Measurements from ENCODE around the gene KMT2B. TPM values are rescaled to one million over a fixed set of nuclear protein-coding genes. Genes with fewer than 3 reads are reported as not detected.
"Not testable (repeated sequence)": the region's sequence is repeated elsewhere in the genome, so short reads cannot be mapped to it uniquely, and the experiment has no call there.

Gene KMT2B
- total RNA-seq, 1 donor from 2014 or later = 26.3 TPM

DNA sequence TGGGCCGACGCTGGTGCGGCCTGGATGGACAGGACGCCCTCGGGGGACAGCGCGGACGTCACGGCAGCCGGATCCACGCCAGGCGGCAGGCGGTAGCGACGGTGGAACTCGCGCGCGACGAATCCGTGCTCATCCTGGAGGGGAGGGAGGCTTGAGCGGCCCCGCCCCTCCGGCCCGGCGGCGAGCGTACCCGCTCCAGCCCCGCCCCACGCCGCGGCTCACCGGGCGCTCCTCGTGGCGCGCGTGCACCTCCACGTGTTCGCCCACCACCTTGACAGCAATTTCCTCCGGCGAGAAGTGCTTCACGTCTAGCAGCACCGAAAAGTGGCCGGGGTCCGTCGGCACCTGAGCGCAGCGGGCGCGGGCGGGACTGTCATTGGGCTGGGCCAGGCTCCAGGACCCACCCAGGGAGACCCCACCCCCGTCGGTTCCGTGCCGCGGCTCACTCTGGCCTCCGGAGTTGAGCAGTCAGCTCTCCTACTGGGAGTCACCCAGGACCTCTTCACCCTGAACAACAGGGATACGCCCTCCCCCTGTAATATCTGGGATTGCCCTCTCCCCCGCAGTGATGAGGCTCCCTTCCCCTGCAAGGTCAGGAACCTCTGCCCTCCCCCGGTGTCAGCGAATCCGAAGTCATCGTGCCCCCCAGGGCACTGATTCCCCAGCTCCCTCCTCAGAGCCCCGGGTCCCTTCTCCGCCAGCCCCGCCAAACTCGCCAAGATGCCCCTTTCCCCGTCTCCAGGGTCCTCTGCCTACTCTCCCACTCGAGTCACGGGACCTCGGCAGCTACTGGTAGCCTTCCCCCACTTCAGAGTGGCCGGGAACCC lies 38.0 kb downstream of the KMT2B start:
- DNase-seq (ENCODE audit: low read depth) = no peak

DNA sequence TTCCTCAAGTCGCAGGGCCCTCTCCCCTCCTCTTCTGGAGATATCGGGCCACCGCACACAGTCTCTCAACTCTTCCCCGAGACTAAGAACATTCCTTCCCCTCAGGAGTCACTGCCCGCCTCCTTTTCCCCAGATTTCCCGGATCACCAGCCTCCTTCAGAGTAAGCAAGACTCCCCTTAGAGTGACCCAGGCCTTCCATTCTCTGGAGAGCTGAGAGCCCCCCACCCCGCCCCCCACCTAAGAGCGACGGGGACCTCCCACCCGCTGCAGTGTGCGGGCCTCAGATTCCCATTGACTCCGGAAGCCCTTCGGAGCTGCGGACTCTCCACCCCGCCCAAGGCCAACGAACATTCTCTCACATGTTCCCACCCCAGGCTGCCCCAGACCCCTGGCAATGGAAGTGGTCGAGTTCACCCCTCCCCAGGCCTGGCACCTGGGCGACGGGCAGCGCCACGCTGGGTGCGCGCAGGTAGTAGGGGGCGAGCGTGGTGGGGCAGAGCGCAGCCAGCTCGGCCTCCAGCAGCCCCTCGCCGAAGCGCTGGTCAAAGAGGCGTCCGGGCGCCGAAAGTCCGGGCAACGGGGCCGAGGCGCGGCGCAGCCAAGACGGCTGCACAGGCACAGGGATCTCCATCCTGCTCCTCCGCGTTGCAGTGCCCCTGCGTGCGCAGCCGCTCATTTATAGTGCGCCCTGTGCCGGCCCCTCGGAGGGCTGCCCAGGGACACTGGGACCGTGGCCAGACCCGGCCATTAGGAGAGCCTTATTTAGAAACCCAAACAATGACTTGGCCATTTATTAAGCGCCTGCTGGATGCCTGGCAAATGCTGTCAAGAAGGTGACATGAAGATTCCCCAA lies 38.8 kb downstream of the KMT2B start, which contains the start of gene HSPB6:
HSPB6 (minus strand) TSS at position 653 of the 854 bp plus-strand sequence; CDS start at position 632, 21 bp downstream.
- no peak for DNase-seq (ENCODE audit: low read depth)

DNA sequence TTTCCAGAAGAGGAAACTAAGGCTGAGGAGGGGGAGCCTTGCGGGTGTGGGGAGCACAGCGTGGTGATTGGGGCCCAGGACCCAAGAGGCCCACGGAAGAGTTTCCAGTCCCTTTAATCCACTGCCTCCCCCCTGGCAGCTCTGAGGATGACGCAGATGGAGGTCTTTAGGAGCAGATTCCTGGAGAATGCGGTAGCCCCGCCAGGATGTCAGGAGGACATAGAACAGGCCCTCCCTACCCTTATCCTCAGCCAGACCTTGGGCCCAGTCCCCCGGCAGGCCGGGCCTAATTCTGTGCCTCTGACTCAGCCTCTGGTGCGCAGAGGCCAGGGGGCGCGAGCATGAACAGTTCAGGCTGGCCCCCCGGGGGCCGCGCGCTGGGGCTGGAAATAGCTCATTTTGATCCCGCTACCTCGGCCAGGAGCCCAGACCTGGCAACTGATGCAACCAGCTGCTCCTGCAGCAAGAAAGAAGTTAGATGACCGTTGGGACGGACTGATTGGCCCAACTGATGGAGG lies 39.5 kb downstream of the KMT2B start:
- DNase-seq (ENCODE audit: low read depth) = no peak

DNA sequence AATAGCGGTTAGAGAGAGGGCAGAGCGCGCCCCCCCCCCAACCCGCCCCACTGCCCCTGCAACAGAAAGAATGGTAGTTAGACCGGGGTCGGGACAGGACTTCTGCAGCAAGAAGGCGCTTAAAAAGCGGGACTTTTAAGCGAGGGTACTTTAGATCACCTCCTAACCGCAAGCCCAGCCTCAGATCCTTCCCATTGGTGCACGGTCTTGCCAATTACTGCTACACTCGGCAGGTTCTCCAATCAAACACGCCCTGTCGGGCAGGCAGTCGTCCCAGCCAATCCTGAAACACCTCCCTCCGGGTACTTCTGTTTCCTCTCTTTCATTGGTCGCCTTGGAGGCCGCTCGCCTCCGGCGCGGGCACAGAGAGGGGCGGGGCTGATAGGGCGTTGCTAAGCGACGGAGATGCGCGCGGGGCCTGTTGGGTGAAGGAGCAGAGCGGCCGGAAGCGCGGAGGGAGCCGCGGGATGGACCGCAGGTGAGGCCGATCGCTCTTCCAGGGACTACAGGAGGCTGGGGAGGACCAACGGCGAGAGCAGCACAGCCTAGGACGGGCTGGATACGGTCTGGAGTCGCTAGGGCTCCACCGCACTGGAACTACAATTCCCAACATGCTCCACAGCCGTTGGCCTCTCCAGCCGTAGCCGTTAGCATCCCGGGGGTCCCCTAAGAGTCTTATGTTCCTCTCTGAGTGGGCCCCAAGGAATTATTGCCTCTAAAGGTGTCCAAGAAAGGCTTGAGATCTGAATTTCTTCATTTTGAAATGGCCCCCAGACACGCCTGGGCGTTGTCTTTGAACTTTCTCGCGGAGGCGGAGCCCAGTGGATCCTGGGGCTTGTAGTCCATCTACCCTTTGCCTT lies 40.2 kb downstream of the KMT2B start, which contains the start of gene PROSER3:
PROSER3 (plus strand) TSS at position 428 of the 860 bp plus-strand sequence; CDS start at position 468, 40 bp downstream.
- peak; percentile 99 for DNase-seq (ENCODE audit: low read depth)

DNA sequence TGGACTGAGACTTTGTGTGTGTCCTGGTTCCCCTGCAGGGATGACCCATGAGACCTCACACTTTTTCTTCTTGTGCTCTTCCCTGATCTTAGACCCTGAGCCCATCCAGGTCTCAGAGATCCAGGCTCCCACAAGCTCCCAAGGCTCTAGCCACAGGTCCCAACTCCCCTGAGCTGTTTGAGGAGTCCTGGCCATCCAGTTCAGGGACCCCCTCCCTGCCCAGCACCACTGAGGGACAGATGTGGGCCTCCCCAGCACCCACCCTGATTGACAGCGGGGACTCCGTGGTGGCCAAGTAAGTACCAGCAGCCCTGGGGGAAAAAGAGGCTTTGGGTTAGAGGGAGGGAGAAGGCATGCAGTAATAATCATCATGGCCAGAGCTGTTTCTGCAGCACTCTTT lies 41.9 kb downstream of the KMT2B start:
- no peak for DNase-seq (ENCODE audit: low read depth)

DNA sequence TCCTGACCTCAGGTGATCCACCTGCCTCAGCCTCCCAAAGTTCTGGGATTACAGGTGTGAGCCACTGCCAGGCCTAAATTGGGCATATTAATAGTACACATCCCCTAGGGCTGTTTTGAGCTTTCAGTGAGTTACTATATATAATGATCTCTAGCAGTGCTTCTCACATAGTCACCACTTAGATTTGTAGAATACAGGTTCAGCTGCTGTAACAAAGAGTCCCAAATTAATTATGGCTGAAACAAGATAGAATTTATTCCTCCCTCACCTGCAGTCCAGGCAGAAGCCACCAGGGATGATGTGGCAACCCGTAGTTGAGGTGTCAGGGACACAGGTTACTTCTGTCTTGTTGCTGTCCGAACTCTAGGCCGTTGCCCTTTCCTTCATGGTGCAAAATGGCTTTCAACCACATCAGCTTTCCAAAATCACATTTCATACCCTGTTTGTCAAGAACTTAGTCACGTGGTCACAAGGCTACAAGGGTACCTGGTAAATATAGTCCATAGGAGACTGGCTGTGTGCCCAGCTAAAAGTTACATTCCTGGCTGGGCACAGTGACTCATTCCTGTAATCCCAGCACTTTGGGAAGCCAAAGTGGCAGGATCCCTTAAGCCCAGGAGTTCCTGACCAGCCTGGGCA lies 43.0 kb downstream of the KMT2B start:
- DNase-seq (ENCODE audit: low read depth) = peak; percentile 58

DNA sequence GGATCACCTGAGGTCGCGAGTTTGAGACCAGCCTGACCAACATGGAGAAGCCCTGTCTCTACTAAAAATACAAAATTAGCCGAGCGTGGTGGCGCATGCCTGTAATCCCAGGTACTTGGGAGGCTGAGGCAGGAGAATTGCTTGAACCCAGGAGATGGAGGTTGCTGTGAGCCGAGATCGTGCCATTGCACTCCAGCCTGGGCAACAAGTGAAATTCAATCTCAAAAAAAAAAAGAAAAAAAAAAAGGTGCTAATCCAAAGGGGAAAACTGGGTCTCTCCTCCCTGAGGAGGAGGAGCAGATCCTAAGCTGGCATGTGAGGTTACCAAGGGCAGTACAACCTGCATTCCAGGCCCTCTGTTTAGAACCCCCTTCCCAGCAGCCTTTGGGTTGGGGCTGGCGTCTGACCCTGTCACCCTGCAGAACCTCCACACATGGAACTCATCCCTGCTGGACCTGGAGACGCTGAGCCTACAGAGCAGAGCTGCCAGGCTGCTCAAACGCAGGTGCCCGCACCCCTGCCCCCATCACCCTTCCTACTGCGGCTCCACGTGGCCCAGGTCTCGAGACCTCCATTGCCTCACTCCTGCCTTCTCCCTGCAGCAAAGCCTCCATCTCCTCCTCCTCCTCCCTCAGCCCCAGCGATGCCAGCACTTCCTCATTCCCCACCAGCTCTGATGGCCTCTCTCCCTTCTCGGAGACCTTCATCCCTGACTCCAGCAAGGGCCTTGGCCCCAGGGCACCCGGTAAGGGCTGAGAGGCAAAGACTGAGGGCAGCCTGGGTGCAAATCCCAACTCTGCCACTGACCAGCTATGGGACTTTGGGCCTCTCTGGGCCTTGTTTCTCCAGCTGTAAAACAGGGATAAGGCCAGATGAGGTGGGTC lies 46.9 kb downstream of the KMT2B start:
- no peak for DNase-seq (ENCODE audit: low read depth)

DNA sequence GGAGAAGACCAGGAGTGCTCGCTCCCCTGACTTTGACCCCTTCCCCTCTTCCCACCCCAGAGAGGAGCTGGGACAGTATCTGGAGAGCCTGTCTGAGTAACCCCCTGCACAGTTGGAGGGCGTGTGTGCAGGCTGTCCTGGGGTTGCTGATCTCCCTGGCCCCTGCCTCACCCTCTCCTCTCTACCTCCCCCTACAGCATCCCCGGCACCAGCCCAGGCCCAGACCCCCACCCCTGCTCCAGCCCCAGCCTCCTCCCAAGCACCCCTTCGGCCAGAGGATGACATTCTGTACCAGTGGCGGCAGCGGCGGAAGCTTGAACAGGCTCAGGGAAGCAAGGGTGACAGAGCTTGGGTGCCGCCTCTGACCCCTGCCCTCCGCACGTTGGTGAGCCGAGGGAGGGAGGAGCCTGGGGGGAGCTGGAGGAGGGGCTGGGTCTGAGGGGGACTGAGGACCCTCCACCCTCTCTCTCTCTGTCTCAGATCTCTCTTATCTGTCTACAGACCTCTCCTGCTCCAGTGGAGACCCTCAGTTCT lies 48.8 kb downstream of the KMT2B start:
- DNase-seq (ENCODE audit: low read depth) = no peak

DNA sequence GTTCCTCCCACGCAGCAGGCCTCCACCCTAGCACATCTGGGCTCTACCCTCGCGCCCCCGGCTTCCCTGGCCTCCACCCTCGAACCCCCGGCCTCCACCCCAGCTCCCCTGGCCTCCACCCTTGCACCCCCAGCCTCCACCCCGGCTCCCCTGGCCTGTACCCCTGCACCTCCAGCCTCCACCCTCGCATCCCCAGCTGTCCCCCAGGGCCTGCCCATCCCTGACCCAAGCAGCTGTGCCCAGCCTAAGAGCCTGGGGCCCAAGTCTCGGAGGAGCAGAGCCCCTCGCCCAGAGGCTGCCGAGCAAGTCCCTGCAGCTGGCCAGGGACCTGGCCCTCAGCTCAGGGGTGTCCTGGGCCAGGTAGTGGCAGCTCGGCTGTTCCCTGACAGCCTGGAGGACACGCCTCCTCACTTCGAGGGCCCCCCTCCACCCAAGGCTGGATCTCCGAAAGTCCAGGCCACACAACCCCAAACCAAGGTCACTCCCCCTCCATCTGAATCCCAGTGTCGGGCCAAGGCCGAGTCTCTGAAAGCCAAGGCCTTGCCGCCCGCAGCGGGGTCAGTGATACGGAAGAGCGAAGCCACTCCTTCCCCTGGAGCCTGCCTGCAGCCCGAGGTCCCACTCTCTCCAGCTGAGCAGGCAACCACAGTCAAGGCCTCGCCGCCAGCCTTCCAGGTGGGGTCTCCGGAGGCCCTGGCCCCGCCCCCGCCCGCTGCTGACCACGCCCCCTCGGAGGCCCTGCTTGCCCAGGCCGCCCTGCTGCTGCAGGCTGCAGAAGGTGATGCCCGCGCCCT lies 49.7 kb downstream of the KMT2B start:
- DNase-seq (ENCODE audit: low read depth) = peak; percentile 42

DNA sequence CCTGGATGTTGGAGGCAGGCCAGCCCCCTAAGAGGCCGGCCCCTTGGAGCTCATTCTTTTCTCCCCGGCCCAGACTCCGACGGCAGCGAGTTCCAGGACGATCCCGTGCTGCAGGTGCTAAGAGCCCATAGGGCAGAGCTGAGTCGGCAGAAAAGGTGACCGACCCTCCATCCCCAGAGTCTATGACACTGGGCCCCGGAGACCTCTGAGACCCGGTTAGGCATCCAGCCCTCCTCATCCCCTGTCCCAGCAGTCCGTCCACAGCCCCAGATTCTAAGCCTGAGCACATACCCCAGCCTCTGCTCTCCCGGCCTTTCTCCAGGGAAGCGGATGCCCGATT lies 50.2 kb downstream of the KMT2B start:
- no peak for DNase-seq (ENCODE audit: low read depth)

DNA sequence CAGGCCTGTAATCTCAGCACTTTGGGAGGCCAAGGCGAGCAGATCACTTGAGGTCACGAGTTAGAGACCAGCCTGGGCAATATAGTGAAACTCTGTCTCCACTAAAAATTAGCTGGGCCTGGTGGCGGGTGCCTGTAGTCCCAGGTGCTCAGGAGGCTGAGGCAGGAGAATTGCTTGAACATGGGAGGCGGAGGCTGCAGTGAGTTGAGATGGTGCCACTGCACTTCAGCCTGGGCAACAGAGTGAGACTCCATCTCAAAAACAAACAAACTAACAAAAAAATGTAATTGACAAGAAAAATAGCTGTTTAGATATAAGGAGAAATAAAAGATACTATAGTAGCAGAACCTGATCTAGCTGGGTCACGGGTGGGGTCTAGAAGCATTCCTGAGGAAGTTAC lies 54.6 kb downstream of the KMT2B start:
- not testable (repeated sequence) for DNase-seq (ENCODE audit: low read depth)

DNA sequence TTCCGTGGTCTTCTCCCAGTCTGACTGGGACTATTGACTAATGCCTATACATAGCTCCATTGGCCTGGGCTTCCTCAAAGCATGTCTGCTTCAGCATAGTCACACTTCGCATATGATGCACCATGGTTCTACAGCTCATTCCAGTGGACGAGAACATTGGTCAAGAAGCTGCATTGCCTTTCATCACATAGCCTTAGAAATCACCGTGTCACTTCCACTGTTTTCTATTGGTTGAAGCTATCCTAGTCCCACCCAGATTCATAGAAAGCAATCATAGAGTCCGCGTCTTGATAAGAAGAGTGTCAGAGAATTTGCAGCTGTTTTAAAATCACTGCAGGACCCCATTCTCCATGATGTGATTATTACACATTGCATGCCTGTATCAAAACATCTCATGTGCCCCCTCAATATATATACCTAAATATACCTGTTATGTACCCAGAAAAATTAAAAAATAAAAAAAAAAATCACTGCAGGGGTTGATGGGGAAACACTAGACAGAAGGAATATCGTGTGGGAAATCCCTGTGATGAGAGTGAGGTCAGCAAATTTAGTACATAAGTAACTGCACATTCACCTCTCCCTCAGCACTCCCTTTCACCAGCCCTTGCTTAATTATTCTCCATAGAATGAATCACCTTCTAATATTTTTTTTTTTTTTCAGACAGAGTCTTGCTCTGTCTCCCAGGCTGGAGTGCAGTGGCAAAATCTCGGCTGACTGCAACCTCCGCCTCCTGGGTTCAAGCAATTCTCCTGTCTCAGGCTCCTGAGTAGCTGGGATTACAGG lies 55.4 kb downstream of the KMT2B start:
- DNase-seq (ENCODE audit: low read depth) = peak; percentile 92

DNA sequence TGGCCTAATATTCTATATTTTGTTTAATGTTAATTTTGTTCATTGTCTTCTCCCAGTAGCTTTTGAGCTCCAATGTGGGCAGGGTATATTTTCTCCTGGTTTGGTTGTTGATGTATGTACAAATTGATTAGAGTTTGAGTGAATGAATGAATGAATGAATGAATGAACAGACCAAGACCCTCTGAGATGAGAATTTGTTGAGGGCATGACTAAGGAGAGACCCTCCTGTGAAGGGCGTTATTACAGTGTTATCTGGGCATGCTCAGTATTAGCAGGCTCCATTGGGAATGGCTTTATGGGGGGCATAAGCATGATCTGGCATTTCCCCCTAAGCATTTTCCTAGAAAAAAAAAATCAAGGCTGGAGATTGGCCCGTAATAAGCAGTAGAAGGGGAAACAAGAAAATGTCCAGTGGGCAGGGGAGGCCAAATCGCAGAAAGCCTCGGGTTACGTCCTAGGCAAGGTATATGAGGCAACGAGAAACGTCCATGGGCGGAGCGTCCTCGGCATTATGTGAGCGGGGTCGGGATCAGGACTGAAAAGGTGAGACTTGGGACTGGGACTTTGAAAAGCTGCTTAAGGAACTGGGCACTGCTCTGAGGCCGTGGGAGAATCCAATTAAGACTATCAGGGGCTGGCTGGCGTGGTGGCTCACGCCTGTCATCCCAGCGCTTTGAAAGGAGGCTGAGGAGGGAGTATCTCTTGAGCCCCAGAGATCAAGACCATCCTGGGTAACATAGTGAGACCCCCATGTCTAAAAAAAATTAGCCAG lies 56.7 kb downstream of the KMT2B start:
- no peak for DNase-seq (ENCODE audit: low read depth)

DNA sequence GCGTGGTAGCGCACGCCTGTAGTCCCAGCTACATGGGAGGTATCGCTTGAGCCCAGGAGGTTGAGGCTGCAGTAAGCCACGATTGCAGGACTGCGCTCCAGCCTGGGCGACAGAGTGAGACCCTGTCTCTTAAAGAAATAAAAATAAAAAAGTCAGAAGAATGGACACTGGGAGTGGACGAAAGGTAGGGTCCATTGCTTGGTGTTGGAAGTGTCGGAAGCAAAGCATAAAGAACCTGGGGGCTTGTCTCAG lies 57.2 kb downstream of the KMT2B start:
- DNase-seq (ENCODE audit: low read depth) = no peak

DNA sequence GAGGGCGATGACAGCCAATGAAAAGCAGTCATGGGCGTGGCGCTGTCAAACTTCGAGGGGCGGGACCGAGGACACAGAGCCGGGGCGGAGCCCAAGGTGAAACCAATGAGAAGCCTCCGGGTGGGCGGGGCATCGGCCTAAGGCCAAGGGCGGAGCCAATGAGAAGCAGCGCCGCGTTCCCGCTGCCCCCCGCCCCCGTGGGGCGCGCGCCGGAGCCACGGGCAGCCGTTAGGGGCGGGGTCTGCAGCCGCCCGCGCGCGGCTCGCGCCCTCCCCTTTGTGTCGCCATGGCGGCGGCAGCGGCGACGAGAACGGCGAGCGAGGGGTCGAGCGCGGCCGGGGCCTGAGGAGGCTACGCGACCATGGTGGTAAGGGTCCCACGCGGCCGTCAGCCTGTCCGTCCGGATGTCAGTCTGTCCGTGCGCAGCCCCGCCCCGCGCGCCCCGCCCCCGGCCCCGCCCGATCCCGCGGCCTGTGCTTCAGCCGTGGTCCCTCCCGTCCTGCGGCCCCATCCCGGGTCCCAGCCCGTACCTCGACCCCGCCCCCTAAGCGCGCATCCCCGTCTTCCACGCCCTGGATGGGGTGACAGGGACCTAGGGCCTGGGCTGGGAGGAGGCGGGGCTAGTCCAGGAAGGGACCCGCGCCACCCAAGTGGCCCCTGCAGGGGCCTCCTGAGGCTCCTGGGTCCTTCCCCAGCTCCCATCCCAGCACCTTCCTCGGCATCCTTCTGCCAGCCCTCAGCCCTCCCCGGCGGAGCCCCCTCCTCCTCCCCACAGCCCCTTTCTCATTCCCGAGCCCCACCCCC lies 57.7 kb downstream of the KMT2B start, which contains the start of gene ARHGAP33:
ARHGAP33 (plus strand) TSS at position 267 of the 804 bp plus-strand sequence; CDS start at position 362, 95 bp downstream.
- DNase-seq (ENCODE audit: low read depth) = peak; percentile 87

DNA sequence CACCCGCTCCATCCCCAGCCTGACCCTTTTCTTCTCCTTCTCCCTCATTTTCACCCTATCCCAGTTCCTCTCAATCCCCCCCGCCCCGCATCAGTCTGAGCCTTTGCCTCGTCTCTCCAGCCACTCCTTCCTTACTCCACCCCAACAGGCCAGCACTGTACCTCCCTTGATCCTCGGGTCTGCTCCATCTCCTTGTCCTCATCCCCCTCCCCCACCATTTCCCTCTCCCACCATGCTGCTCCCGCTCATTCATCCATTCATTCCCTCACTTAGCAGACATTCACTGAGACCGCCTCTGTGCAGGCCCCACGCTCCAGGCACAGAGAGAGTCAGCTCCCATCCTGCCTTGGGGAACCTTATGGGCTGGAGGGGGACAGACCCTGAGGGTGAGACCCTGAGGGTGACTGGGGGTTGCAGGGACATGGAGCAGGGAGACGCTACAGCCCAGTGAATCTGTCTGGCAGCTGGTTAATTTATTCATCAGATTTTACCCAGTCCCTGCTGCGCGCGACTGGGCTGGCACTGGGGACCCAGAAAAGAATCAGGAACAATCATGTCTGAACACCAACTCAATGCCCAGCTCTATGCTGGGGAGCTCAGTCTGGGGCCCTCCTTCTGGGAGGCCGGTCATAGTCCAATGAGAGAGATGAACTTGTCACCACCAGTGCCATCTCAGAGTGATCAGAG lies 58.4 kb downstream of the KMT2B start:
- DNase-seq (ENCODE audit: low read depth) = no peak

Data from renal cortical epithelial cell (primary cell).